HG02798 (cell line): ENCODE results near the gene CCDC43.

ENCODE experiments used
- ATAC-seq: cut with Tn5 transposase; IDR thresholded peaks from one replicate; pipeline ENCODE4 v1.9.1; 2021; ENCODE audit warnings: mild to moderate bottlenecking; ENCODE audit not compliant: unreplicated experiment, poor library complexity

The CCDC43 gene

DNA sequence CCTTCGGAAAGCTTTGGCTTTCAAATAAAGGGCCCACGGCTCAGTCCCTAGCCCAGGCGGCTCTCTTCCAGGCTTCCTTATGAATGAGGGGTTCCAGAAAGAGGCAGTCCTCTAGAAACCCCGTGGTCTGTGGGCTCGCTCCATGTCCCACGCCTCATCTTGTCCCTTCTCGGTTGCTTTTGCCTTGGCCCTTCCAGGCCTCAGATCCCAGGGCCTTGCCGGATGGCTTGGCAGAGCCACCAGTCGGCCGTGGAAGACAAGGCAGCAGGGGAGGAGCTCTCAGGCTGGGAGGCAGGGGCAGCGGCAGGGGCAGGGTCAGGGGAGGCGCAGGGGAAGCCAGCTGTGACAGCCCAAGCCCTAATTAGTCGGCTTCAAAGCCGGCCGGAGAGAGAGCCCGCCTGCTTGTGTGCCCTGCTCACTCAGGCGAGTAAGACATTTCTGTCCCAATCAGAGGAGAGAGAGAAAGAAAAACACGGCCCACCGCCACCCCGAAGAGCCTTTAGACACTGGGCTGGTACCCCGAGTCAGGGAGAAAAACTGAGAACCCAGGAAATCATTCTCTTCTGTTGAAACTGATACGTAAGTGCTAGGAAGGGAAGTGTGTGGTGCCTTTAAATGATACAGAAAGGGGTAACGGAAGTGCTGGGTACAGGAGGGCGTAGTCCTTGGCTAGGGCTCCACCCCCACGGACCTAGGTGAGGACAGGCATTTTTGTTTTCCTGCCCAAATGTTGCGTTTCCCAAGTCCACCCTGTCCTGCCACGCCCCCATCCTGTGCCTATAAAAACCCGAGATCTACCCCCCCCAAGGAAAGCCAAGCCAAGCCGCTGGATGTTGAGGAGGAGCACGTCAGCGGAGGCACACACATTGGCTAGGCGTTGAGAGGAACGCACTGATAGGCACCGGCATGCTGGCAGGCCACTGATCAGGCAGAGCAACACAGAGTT lies 61.1 kb downstream of the CCDC43 start:
- ATAC-seq, result no peak

- ATAC-seq, result no peak
Measured at GRCh38 chr17:44627513-44628242, 61.9 kb downstream of the CCDC43 start.
